GM12892 (cell line): Measurements from ENCODE around the gene PPP1R37.

Source experiments
- POLR2A ChIP-seq: IDR thresholded peaks from 2 replicates; pipeline ENCODE4 v1.6.1; 2011; ENCODE audit warnings: low read depth, low read length, control low read depth
- POLR2AphosphoS5 ChIP-seq: IDR thresholded peaks from 2 replicates; pipeline ENCODE4 v1.6.1; 2011; ENCODE audit warnings: low read depth, low read length, control low read depth
- TAF1 ChIP-seq: IDR thresholded peaks from 2 replicates; pipeline ENCODE4 v1.6.1; 2011; ENCODE audit warnings: low read depth, mild to moderate bottlenecking, control low read depth, low read length, borderline replicate concordance

DNA sequence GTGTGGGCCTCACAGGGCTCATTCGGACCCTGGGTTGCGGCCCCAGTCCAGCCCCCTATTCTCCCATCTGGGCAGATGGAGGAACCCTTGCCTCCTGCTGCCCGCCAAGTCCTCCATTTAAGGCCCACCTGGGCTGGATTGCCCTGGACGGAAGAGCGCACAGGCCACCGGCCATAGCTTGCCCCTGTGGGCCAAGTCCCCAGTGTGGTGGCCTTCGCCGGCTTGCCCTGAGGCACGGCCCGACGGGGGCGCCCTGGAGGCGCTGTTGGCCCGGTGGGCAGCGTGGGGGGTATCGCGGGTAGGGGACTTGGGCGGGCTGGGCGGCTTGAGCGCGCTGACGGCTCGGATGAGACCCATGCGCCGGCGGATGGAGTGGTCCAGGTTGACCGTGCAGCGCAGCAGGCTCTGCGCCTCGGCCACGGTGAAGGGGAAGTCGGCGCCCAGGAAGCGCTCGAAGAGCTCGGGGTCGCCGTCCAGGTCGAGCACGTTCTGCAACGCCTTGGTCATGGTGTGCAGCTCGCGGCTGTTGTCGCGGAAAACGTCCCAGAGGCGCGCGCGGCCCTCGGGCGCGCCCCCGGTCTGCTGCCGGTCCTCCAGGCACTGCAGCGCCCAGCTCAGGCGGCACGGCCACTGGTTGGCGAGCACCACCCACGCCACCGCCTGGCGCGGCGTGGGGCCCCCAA lies 59.0 kb downstream of the PPP1R37 start:
- TF ChIP-seq POLR2AphosphoS5 (no peak), POLR2A (no peak), TAF1 (no peak)
